ENCODE results near the gene PPP6R3. TPM values are rescaled to one million over a fixed set of nuclear protein-coding genes. Genes with fewer than 3 reads are reported as not detected.

PPP6R3 gene
- total RNA-seq, 2 donors from 2014 or later = 118 to 136 TPM

GRCh38 chr11:68454767-68455166 is 5.8 kb upstream of the PPP6R3 start:
- no peaks in the 10 kb centered on the region for H3K27me3 ChIP-seq (ENCODE audit: control insufficient read depth, insufficient read depth, low read length, poor library complexity, severe bottlenecking)
- H3K36me3 ChIP-seq (ENCODE audit: control insufficient read depth, insufficient read depth, low read length) = no peaks in the 10 kb centered on the region
- H3K27ac Mint-ChIP-seq = no peak overlapping the region
- peak; percentile 87 for DNase-seq
- no peaks in the 10 kb centered on the region for H3K9me3 ChIP-seq (ENCODE audit: control insufficient read depth, low read length)
- H3K27ac ChIP-seq (ENCODE audit: low read depth, low read length) = no peak overlapping the region
- no peaks in the 10 kb centered on the region for H3K27me3 Mint-ChIP-seq (ENCODE audit: insufficient read depth)
- WGBS, 2 experiments (ENCODE audit: insufficient coverage in 1 of 2, insufficient read length in 1 of 2) = 65 to 86% methylated on average over 5 to 8 of the region's 8 CpGs
- H3K4me3 ChIP-seq (ENCODE audit: low read length) = no peak overlapping the region
- H3K4me1 ChIP-seq (ENCODE audit: control insufficient read depth, insufficient read depth, low read length) = no peaks in the 10 kb centered on the region
- peak; percentile 30 for TF ChIP-seq CTCF (conservative IDR thresholded peaks at IDR 0.05)
- peaks cover 9% of the 10 kb centered on the region for H3K4me1 Mint-ChIP-seq
- H3K36me3 Mint-ChIP-seq (ENCODE audit: low read depth) = peaks cover 6% of the 10 kb centered on the region
- no peak overlapping the region for H3K9ac ChIP-seq (ENCODE audit: extremely low read depth, low read length, poor library complexity, severe bottlenecking)
- no peaks in the 10 kb centered on the region for H3K9me3 Mint-ChIP-seq
- H3K4me3 Mint-ChIP-seq = no peak overlapping the region

GRCh38 chr11:68455485-68455884 is 5.1 kb upstream of the PPP6R3 start:
- H3K27me3 ChIP-seq (ENCODE audit: control insufficient read depth, insufficient read depth, low read length, poor library complexity, severe bottlenecking) = no peaks in the 10 kb centered on the region
- no peaks in the 10 kb centered on the region for H3K36me3 ChIP-seq (ENCODE audit: control insufficient read depth, insufficient read depth, low read length)
- no peaks in the 10 kb centered on the region for H3K9me3 ChIP-seq (ENCODE audit: control insufficient read depth, low read length)
- Mint-ChIP-seq H3K4me1 (peaks cover 9% of the 10 kb centered on the region), H3K36me3 (ENCODE audit: low read depth) (no peaks in the 10 kb centered on the region), H3K27ac (no peak overlapping the region), H3K4me3 (no peak overlapping the region), H3K9me3 (no peaks in the 10 kb centered on the region), H3K27me3 (ENCODE audit: insufficient read depth) (no peaks in the 10 kb centered on the region)
- DNase-seq = no peak
- H3K27ac ChIP-seq (ENCODE audit: low read depth, low read length) = no peak overlapping the region
- H3K9ac ChIP-seq (ENCODE audit: extremely low read depth, low read length, poor library complexity, severe bottlenecking) = no peak overlapping the region
- H3K4me3 ChIP-seq (ENCODE audit: low read length) = no peak overlapping the region
- 92% methylated on average over 6 to 8 of the region's 8 CpGs for WGBS, 2 experiments (ENCODE audit: insufficient coverage in 1 of 2, insufficient read length in 1 of 2)
- TF ChIP-seq CTCF (conservative IDR thresholded peaks at IDR 0.05) = no peak
- no peaks in the 10 kb centered on the region for H3K4me1 ChIP-seq (ENCODE audit: control insufficient read depth, insufficient read depth, low read length)

- no peaks in the 10 kb centered on the region for H3K9me3 Mint-ChIP-seq
- WGBS, 2 experiments (ENCODE audit: insufficient coverage in 1 of 2, insufficient read length in 1 of 2) = 73 to 95% methylated on average over 4 to 8 of the region's 8 CpGs
- peaks cover 17% of the 10 kb centered on the region for H3K4me1 Mint-ChIP-seq
- no peak for DNase-seq
- no peak for TF ChIP-seq CTCF (conservative IDR thresholded peaks at IDR 0.05)
- H3K27ac Mint-ChIP-seq = no peak overlapping the region
- no peaks in the 10 kb centered on the region for H3K27me3 Mint-ChIP-seq (ENCODE audit: insufficient read depth)
- Histone ChIP-seq H3K9ac (ENCODE audit: extremely low read depth, low read length, poor library complexity, severe bottlenecking) (no peak overlapping the region), H3K36me3 (ENCODE audit: control insufficient read depth, insufficient read depth, low read length) (peaks cover 2% of the 10 kb centered on the region), H3K9me3 (ENCODE audit: control insufficient read depth, low read length) (no peaks in the 10 kb centered on the region), H3K27me3 (ENCODE audit: control insufficient read depth, insufficient read depth, low read length, poor library complexity, severe bottlenecking) (no peaks in the 10 kb centered on the region), H3K4me3 (ENCODE audit: low read length) (no peak overlapping the region), H3K27ac (ENCODE audit: low read depth, low read length) (no peak overlapping the region), H3K4me1 (ENCODE audit: control insufficient read depth, insufficient read depth, low read length) (peaks cover 3% of the 10 kb centered on the region)
- no peaks in the 10 kb centered on the region for H3K36me3 Mint-ChIP-seq (ENCODE audit: low read depth)
- no peak overlapping the region for H3K4me3 Mint-ChIP-seq
Measured at GRCh38 chr11:68457216-68457897, 3.2 kb upstream of the PPP6R3 start.
